SK-N-SH (cell line): Measurements from ENCODE around the gene ZNF507.

Experiments used
- CTCF ChIP-seq: fragments of 200-600 bp; sonication (generic); IDR thresholded peaks from 2 replicates; pipeline ENCODE4 v1.6.1; 2017; ENCODE audit warnings: antibody characterized with exemption, mild to moderate bottlenecking, moderate library complexity
- EP300 ChIP-seq, 2 experiments: IDR thresholded peaks; 2 replicates each; pipeline versions ENCODE4 v1.4.0 to v1.6.1; 2012; ENCODE audit warnings: borderline replicate concordance in 1 of 2, low read depth in 1 of 2, low read length in 1 of 2
- FOXM1 ChIP-seq: IDR thresholded peaks from 2 replicates; pipeline ENCODE4 v1.4.0; 2012; ENCODE audit warnings: low read depth, mild to moderate bottlenecking
- MAX ChIP-seq: IDR thresholded peaks from 2 replicates; pipeline ENCODE4 v1.4.0; 2012; ENCODE audit warnings: low read depth
- POLR2AphosphoS5 ChIP-seq: IDR thresholded peaks from 2 replicates; pipeline ENCODE4 v1.6.1; 2012; ENCODE audit warnings: low read depth, low read length
- RAD21 ChIP-seq: IDR thresholded peaks from 2 replicates; pipeline ENCODE4 v1.6.1; 2012; ENCODE audit warnings: mild to moderate bottlenecking, low read length
- RCOR1 ChIP-seq: fragments of 150-350 bp; IDR thresholded peaks from 2 replicates; pipeline ENCODE4 v1.6.1; 2017; ENCODE audit warnings: antibody characterized with exemption, low read length
- RFX5 ChIP-seq: IDR thresholded peaks from 2 replicates; pipeline ENCODE4 v1.6.1; 2012; ENCODE audit warnings: mild to moderate bottlenecking, improper control_type of control experiment, low read length
- SMC3 ChIP-seq: IDR thresholded peaks from 2 replicates; pipeline ENCODE4 v1.6.1; 2012; ENCODE audit warnings: low read depth, low read length, improper control_type of control experiment
- USF2 ChIP-seq: fragments of 150-350 bp; IDR thresholded peaks from 2 replicates; pipeline ENCODE4 v1.6.1; 2017; ENCODE audit warnings: antibody characterized with exemption, low read length, low read depth, borderline replicate concordance

- TF ChIP-seq CTCF (no peak), RFX5 (no peak), USF2 (no peak), MAX (no peak), POLR2AphosphoS5 (no peak), EP300 (IDR thresholded peaks at IDR 0.05; ENCODE audit: borderline replicate concordance in 1 of 2, low read depth in 1 of 2, low read length in 1 of 2) (no peak), FOXM1 (no peak), RAD21 (no peak), SMC3 (no peak), RCOR1 (no peak)
Observed at GRCh38 chr19:32363175-32363574, 17.8 kb downstream of the ZNF507 start.
